ENCODE results near the gene NUP210L.
A peak's percentile ranks its signal among the peaks of the same experiment; 100 is the strongest.
"Not testable (repeated sequence)": the region's sequence is repeated elsewhere in the genome, so short reads cannot be mapped to it uniquely, and the experiment has no call there.

NUP210L gene

DNA sequence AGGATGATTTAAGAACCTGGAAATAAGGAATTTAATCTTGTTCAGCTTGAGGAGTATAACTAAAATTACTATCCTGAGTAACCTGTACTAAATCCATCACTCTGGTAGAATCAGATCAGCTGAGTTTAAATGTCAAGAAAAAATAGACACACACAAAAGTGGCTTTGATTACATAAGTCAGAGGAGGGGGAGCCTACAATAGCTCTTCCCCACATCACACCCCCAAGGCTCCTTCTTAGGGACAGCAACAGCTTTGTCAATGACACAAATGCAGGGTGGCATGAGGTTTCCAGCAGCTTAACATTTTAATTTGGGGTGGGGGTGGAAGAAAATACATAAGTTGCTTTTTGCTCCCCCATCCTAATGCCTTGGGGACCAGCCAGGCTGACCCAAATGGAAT lies 12.6 kb upstream of the NUP210L start:
- DNase-seq = no peak

DNA sequence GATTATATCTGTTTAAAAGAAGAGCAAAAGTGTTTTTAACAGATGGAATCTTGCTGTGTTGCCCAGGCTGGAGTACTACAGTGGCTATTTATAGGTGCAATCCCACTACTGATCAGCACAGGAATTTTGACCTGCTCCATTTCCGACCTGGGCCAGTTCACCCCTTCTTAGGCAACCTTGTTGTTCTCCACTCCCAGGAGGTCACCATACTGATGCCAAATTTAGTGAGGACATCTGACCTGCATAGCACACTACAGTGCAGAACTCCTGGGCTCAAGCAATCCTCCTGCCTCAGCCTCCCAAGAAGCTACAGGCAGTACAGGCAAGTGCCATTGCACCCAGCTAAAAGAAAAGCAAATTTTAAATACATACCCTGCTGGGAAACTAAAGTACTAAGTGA lies 11.3 kb upstream of the NUP210L start:
- no peak for DNase-seq

DNA sequence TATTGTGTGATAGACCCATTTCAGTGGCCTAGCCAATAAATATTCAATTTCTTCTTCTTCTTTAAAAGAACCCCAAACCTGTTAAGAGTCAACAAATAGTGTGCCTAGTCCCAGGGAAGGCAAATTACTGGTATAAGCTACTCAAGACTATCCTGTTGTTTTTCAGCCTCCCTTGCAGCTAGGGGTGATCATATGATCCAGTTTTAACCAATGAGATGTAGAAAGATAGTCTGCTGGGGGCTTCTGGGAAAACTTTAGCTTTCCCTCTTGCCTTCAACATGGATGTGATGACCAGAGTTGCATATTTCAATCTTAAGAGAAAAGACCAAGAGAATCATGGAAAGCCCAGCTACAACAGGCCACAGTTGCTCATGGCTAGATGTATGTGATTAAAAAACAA lies 4.7 kb upstream of the NUP210L start:
- DNase-seq = no peak

DNA sequence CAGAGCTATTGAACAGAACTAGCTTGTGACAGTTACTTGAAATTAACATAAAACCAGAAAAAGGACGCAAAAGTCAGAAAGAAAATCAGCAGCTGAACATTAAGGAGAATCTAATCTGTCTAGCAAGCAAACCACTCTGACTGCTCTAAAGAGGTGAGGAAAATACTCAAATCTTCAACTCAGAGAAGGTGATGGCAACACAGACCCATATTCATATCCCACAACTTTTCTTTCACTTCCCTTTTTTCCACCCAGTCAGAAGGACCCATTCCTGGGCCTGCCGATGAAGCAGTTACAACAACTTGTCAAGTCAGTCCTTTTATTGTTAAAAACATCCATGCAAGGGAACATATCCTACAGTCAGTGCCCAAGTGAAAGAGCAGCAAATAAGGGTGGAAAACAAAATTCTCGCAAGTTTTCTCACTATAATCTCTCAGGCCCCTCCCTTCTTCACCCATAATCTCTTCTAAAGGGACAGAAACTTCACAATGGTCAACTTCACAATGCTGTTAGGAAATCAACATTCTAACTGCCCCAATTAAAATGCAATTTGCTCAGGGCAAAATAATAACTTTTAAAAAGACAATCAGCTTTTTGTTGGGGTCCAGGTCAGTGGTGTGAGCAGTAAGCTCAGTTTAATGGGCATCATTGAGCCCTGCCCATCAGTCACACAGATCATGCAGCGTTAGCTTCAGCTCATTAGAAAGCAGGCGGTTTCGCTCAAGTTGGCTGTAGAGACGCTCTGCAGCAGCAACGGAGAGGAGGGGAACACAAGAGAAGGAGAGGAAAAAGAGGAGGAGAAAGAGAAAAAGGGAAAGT lies 3.6 kb upstream of the NUP210L start:
- DNase-seq = no peak

DNA sequence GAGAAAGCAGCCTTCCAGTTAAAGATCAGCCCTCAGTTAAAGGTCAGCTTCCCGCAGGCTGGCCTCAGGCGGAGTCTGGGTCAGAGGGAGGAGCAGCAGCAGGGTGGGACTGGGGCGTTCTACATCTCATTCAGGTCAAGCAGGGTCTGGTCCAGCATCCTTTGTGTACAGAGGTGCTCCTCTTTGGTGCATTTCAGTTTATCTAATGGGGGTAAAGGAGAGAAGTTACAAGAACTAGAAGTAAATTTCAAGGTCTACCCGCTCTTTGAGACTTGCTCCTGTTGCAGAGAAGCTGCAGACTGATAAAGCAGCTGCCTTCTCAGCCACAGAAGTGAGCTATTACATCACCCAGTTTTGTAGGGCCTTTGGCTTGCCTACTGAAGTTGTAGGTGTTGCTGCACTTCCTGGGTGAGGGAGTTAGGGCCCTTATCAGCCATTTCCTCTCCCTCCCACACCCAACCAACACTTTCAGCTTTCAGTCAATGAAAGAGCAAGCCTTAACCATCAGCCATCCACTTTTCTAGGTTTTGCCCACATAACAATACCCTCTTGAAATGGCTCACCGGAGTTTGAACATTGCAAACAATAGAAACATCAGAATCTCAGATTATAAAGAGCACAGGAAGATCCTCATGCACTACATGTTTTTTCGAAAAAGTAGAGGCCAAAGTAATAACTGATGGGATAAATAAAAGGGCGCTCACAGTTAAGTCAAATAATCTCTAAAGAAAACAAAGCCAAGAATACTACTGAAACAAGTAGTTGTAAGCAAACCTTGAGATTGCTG lies 2.8 kb upstream of the NUP210L start:
- peak; percentile 78 for DNase-seq

DNA sequence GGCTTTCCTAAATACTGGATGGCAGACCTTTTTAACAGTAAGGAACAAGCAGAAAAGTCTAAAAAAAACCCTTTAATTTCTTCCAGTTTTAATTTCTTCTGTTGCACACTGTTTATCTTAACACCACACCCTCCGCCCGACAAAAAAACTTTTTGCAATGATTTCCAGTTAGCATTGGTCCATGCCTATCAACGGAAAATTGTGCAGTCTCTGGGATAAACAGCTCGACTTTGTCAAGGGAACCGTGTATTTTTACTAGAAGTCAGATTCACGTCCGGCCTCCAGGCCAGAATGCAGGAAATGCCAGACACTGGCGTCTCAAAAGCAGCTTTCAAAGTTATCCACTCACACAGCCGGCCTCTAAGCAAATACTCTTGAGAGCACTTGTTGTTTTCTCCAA lies 378 bp upstream of the NUP210L start:
- DNase-seq = no peak

DNA sequence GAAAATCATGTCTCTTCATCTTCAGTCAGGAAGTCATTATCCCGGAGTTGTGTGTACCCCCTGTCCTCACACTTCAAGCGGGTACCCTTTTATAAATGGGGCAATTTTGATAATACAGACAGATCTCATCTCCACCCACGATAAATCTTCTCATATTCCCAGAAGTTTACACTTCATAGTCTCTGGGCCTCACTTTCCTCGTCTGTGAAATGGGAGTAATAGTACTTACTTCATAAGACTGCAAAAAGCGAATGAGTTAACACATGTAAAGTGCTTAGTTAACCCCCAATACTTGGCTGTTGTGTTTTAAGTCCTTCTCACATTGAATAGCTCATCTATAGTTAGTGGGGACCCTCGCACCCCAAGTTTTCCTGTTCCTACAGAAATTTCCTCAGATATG lies 820 bp downstream of the NUP210L start:
- DNase-seq = no peak

DNA sequence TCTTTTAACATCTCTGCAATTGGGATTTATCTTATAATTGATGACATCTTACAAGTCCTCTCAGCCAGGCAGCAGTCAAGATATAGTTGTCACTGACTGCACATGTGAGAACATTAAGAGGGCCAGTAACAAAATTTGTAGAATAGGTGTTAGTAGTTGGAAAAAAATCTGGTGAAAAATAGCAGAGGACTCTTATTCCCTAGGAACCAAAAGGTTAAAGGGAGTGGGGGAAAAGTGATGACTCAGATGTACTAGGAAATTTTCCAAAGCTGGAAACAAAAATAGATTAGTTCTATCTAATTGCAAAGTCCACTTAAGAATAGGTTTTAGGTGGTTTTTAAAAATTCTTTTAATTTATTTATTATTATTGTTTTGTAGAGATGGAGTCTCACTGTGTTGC lies 3.6 kb downstream of the NUP210L start:
- DNase-seq = no peak

DNA sequence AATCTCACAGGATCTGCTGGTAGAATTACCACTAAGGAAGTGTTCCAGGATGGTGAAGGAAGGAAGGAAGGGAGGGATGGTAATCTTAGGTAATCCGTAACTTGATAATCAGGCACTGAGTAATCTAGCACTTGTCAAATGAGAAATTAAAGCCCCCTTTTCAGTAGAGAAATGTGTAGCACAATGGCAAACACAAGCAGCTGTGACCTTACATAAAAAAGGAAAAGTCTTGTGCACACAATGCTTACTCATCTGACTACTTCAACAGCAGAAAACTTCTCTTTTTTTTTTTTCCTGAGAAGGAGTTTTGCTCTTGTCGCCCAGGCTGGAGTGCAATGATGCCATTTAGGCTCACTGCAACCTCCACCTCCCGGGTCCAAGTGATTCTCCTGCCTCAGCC lies 6.1 kb downstream of the NUP210L start:
- no peak for DNase-seq

DNA sequence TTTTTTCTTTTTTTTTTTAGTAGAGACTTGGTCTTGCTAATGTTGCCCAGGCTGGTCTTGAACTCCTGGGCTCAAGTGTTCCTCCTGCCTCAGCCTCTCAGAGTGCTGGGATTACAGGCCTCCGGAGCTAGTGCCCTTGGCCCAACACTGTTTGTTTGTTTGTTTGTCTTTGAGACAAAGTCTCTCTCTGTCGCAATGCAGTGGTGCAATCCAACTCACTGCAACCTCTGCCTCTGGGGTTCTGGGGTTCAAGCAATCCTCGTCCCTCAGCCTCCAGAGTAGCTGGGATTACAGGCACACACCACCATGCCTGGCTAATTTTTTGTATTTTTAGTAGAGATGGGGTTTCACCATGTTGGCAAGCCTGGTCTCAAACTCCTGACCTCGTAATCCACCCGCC lies 7.4 kb downstream of the NUP210L start:
- DNase-seq = not testable (repeated sequence)

DNA sequence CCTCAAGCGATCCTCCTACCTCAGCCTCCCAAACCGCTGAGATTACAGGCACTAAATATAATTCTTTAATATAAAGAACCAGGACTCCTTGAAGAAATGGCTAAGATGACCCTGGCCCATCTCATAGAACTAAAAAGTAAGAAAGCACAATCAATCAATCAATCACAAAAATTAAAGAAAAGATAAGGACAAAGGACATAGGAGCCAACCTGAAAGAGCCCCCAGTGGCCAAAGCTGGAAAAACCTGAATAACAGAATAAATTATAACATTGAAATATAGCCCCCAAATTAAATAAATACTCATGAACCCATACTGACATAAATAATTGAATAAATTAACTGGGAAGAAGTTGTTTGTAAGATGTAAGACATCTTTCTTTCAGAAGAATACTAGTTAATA lies 8.9 kb downstream of the NUP210L start:
- DNase-seq = no peak

DNA sequence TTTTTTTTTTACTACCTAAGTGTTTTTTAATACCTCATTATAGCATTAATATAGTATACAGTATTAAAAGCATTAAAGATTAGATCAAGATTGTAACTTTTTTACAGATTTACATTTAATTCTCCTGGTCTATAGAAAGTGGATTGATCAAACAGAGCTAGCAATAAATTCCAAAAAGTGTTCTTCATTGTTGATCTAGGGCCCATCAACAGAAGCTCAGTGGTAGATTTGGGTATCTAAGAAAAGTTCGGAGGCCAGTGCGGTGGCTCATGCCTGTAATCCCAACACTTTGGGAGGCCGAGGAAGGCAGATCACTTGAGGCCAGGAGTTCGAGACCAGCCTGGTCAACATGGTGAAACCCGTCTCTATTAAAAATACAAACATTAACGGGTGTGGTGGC lies 12.5 kb downstream of the NUP210L start:
- DNase-seq = no peak

DNA sequence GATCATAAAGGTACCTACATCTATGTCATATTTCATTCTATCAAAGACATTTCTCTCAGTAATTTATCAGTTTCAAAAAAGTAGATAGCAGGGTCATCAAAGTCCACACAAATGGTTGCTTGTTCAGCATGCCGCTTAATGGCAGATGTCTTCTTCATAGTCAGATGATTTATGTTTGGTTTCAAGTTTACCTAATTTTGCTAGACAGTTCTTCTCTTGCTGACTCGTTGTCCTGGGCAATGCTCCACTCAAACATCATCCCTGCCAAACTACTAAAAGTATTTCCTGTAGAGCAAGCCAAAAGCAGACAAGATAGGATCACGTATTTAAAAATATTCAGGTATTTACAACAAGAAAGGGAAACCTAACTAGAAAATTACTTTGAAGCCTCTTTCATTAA lies 13.6 kb downstream of the NUP210L start:
- no peak for DNase-seq

DNA sequence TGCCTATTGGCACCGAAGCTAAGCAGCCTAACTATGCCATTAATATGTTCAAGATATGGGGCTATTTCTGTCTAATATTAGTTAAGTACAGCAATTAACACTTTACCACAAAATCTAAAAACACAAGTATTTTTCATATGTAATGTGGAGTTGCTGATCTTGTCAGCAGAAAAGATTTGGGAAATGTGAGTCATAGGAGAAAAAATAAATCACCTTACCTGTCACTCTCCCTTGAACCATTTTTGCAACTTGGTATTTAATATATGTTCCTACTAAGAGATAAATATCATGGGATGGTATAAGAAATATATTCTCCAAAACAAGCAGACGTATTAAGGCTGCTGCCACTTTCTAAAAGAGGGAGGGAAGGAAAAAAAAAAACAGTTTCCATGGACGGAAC lies 17.0 kb downstream of the NUP210L start:
- DNase-seq = no peak

DNA sequence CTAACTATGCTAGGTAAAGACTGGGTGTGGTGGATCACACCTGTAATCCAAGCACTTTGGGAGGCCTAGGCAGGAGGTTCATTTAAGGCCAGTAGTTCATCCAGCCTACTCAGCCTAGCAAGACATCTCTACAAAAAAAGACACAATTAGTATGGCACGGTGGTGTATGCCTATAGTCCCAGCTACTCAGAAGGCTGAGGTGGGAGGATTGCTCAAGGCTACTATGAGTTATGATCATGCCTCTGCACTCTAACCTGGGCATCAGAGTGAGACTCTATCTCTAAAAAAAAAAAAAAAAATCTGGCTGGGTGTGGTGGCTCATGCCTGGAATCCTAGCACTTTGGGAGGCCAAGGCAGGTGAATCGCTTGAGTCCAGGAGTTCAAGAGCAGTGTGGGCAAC lies 21.6 kb downstream of the NUP210L start:
- DNase-seq = no peak

DNA sequence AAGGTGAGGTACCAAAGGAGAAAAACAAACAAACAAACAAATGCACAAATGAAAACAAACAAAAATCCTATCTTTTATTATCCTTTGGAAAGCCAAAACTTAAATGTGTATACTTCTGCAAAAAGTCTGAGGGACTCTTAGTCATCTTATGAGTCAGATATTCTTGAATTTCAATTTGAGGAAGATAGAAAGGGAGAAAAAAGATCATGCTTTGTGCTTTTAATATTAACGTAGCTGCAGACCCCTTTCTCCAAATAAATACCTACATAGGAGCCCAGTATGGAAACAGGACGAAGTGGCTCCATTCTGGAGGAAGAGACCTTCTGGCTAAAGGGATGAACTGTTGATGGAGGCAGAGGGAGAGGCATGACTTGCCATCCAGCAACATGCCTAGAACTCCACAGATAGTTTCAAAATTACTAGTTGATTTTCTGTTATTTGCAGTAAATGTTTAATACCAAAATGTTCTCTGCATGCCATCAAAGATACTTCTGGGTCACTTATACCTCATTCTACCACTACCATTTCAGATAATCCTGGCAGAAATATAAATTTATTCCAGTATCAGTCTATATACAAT lies 25.4 kb downstream of the NUP210L start:
- no peak for DNase-seq

DNA sequence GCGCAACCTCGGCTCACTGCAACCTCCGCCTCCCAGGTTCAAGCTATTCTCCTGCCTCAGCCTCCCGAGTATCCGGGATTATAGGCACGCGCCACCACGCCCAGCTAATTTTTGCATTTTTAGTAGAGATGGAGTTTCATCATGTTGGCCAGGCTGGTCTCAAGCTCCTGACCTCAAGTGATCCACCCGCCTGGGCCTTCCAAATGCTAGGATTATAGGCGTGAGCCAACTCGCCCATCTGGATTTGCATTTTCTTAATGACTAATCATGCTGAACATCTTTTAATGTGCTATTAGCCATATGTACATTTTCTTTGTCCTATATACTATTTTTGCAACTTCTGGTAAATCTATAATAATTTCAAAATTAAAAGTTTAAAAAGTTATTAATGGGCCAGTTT lies 31.7 kb downstream of the NUP210L start:
- not testable (repeated sequence) for DNase-seq

DNA sequence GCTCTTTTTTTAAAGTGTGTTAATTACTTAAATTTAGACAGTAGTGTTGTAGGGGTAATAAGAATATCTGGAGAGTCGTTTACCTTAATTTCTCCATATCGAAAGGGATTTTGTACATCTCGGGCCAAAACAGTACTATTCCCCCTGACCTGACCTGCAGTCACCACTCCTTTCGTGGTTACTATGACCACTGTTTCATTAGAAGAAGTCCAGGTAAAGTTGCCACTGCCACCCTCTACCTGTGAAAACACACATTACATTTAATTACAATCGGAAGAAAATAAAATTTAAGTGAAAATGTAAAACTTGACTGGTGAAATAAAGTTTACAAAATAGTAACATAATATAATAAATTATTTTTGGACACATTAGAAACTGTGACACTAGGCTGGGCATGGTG lies 37.2 kb downstream of the NUP210L start:
- no peak for DNase-seq

DNA sequence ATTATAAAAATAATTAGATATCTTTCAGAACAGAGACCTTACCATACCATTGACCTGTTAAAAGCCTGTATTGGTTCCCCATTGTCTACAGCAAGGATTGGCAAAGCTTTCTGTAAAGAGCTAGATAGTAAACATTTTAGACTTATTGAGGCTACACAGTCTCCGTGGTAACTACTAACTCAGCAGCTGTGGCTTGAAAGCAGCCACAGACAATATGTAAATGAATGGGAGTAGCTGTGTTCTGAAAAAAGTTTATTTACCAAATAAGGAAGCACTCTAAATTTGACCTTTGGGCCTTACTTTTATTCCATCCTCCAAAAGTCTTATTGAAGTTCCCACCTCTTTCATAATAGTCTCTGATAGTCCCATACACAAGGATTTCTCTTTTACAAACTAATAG lies 39.7 kb downstream of the NUP210L start:
- DNase-seq = no peak

DNA sequence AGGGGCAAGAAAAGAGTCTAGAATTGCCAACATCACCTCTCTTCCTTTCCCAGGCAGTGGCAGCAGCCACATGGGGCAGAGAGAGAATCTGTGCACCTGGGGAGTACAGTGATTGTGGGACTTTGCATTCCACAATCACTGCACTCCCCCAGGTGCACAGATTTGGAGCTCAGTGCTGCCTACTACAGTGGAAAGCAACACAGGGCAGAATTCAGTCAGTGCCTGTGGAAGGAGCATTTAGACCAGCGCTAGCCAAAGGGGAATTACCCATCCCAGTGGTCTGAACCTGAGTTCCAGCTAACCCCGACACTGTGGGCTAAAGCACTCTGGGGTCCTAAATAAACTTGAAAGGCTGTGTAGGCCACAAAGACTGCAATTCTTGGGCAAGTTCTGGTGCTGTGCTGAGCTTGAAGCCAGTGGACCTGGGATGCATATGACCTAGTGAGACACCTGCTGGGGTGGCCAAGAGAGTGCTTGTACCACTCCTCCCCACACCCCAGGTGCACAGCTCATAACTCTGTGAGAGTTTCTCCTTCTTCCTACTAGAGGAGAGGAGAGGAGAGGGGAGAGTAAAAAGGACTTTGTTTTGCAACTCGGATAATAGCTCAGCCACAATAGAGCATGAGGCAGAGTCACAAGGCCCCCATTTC lies 50.3 kb downstream of the NUP210L start:
- no peak for DNase-seq

DNA sequence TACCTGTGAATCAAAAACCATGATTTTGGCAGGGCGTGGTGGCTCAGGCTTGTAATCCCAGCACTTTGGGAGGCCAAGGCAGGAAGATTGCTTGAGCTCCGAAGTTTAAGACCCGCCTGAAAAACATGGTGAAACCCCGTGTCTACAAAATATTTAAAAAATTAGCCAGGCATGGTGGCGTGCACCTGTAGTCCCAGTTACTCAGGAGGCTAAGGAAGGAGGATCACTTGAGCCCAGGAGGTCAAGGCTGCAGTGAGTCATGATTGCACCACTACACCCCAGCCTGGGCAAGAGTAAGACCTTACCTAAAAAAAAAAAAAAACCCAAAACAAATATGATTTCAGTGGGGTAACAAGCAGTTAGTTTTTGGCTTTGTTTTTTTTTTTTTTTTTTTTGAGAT lies 54.7 kb downstream of the NUP210L start:
- DNase-seq = not testable (repeated sequence)

DNA sequence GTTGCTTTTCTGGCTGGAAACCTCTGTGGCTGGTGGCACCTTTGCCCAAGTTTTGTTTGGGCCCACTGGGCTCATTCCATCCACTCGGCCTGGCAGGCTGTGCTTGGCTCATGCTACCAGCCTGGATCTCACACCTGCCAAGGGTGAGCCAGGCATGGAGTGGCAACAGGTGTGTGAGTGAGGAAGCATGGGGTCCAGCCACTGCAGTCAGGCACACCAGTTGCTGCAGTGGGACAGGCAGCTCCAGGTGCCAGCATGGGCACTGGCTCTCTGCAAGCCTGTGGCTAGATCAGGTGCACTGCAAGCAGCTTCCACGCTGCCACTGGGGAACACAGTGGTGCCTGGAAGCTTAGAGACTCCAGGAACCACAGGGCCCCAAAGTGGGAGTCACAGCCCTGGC lies 57.0 kb downstream of the NUP210L start:
- DNase-seq = no peak

DNA sequence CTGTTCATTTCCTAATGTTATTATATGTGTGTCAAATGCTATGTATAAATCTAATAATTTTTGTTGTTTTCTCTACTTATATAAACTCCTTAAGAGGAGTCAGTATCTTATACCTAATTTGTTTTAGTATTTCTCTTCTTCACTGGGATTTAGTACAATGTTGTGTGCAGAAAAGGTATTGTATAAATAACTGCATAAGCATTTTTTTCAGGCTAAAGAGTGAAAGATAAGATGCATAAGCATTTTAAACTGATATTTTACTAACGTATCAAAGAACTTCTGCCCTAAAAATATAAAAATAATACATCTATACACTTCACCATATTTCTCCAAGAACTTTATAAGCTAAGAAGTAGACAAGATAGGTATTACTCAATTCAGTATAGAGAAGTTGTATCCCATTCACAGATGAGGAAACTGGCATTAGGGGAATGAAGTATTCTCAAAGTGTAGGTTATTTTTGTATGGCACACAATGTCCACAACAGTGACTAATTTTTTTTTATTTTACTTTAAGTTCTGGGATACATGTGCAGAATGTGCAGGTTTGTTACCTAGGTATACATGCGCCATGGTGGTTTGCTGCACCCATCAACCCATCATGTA lies 59.3 kb downstream of the NUP210L start:
- no peak for DNase-seq

Data from activated CD4-positive, alpha-beta T cell treated with anti-CD3 and anti-CD28 coated beads for 48 hours (primary cell).